Head of caudate nucleus (tissue), 42 donors: ENCODE data around the gene STMND1.

Source experiments
- DNase-seq, 42 donors: peaks; one replicate each; pipeline versions ENCODE4 v3.0.0 to v3.0.0-alpha.2; 2020 to 2021; ENCODE audit warnings: mixed read lengths in 7 of 42
- intact Hi-C: fragments of 100-400 bp; cut with DNase I; formaldehyde crosslinking; loops from one replicate; pipeline ENCODE4 v1.15.0; 2022

The STMND1 gene

GRCh38 chr6:17093686-17094085 lies 8.2 kb upstream of the STMND1 start:
- peak in 26 of 42 donors; percentile 18 to 67 (median 42) for DNase-seq
- intact Hi-C loops = no loop called here

- intact Hi-C loops = no loop called here
- no peak for DNase-seq
These were observed 5.8 kb upstream of the STMND1 start for GRCh38 chr6:17096096-17096495.

DNA sequence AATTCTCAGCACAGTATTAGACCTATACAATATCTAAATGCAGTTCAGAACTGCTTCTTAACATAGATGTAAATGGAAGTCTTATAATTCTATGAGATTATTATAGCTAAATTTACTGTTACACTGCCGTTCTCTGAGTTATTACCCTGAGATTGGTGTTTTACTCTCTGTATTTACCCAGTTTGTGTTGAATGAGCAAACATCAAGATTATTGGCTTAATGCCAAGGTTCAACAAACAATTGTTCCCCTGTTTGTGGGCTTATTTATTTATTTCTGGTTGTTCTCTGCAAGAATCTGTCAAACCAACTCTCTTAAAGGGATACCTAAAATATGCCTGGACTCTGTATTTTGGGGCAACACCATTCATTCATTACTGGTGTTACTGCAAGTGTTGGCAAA lies 5.2 kb upstream of the STMND1 start:
- intact Hi-C loops = no loop called here
- peak in 2 of 42 donors; percentile 43 to 72 for DNase-seq

GRCh38 chr6:17097982-17098381 lies 3.9 kb upstream of the STMND1 start:
- DNase-seq = no peak
- intact Hi-C loops = no loop called here

DNA sequence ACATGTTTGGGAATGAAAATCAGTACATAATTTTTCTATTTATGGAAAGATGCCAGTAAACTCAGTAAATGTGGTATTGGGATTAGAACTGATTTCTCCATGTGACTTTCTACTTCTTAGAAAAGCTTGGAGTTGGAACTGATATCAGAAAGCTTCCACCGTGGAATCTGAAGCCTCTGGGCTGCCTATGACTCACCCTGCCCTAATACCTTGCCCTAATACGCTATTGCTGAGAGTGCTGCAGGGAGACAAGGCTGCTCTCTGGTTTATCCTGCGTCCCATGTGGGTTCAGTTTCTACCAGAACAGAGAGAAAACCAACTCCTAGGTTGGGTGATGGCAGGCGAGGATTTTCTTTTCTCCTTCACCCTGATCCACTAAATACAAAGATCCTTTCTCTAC lies 3.3 kb upstream of the STMND1 start:
- intact Hi-C loops = no loop called here
- DNase-seq = no peak

GRCh38 chr6:17099401-17100059 lies 2.3 kb upstream of the STMND1 start:
- intact Hi-C loops = loop anchor here (10.0 kb wide), 1 partner anchor 1185 kb away; no protein-coding TSS in a partner anchor
- no peak for DNase-seq

GRCh38 chr6:17100806-17101205 lies 1.0 kb upstream of the STMND1 start:
- intact Hi-C loops = loop anchor here (10.0 kb wide), 1 partner anchor 1184 kb away; no protein-coding TSS in a partner anchor
- no peak for DNase-seq

- DNase-seq = no peak
- intact Hi-C loops = loop anchor here (10.0 kb wide), 1 partner anchor 1182 kb away; no protein-coding TSS in a partner anchor
These were observed 514 bp downstream of the STMND1 start for GRCh38 chr6:17102258-17102870.

DNA sequence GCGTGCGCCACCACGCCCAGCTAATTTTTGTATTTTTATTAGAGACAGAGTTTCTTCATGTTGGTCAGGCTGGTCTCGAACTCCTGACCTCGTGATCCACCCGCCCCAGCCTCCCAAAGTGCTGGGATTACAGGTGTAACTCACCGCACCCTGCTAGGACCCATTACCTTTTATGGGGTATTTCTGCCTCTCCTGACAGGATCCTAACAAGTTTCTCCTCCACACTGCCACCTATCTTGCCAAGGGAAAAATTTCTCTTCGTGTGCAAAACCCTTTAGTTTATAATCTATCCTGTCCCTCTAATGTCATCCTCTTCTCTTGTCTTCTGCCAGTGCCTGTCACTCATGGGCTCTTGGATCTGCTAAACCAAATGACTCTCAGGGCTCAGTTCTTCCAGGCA lies 1.9 kb downstream of the STMND1 start:
- DNase-seq = no peak
- intact Hi-C loops = loop anchor here (10.0 kb wide), 1 partner anchor 1181 kb away; no protein-coding TSS in a partner anchor

- no peak for DNase-seq
- intact Hi-C loops = loop anchor here (10.0 kb wide), 1 partner anchor 1177 kb away; no protein-coding TSS in a partner anchor
These were observed 6.0 kb downstream of the STMND1 start for GRCh38 chr6:17107863-17108262.

DNA sequence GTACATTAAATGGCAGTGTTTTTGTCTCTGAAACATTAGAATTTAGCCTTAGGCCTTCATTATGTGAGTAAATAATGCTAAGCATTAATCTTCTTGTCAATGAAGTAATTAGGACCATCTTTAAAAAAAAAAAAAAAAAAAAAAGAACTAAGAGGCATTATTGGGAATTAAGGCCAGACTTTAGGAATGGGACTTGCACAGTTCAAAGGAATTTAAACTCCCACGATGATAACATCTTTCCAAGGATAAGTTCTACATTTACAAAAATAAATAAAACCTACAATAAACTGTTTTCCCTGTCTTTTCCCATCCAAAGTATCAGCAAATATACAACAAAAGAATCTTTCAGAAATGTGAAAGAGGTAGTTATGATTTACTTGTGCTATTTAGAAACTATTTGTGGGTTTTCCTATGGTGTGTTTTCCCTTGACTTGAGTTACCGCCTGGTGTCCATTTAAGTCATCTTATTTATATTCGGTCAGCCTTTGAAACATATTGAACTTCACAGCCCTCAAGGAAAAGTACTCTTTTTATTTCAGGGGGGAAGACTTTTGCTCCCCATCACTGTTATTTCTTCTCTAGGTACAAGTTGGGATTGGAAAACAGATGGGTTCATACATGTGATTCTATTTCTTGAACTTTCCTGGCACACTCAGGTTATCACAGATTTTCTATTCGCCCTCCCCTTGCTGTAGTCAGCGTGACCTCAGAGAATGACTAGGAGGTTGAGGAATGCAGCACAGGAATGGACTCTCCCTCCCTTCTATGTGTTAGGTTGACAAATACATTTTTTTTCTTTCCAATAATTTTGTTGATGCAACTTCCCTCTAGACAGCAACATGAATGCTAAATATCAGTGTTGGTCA lies 13.6 kb downstream of the STMND1 start:
- no peak for DNase-seq
- intact Hi-C loops = no loop called here

GRCh38 chr6:17116117-17116440 lies 14.2 kb downstream of the STMND1 start:
- intact Hi-C loops = no loop called here
- no peak for DNase-seq

GRCh38 chr6:17120019-17120418 lies 18.2 kb downstream of the STMND1 start:
- intact Hi-C loops = no loop called here
- DNase-seq = no peak

- intact Hi-C loops = no loop called here
These were observed 23.6 kb downstream of the STMND1 start for GRCh38 chr6:17125407-17125806.

GRCh38 chr6:17130786-17131185 lies 28.9 kb downstream of the STMND1 start:
- DNase-seq = no peak
- intact Hi-C loops = no loop called here

More at GRCh38 chr6:17125407-17125806, 23.6 kb downstream of the STMND1 start:
- no peak for DNase-seq

GRCh38 chr6:17132967-17133366 lies 31.1 kb downstream of the STMND1 start:
- DNase-seq = no peak
- intact Hi-C loops = no loop called here

GRCh38 chr6:17138033-17138432 lies 36.2 kb downstream of the STMND1 start:
- intact Hi-C loops = no loop called here

DNA sequence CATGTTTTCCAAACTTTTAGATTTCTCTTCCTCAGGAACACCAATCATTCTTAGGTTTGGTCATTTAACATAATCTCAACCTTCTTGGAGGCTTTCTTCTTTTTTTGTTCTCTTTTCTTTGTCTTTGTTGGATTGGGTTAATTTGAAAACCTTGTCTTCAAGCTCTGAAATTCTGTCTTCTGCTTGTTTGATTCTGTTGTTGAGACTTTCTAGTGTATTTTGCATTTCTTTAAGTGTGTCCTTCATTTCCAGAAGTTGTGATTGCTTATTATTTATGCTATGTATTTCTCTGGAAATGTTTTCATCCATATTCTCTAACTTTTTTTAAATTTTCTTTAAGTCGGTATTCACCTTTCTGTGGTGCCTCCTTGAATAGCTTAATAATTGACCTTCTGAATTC lies 42.2 kb downstream of the STMND1 start:
- intact Hi-C loops = no loop called here

More at GRCh38 chr6:17138033-17138432, 36.2 kb downstream of the STMND1 start:
- DNase-seq = no peak

DNA sequence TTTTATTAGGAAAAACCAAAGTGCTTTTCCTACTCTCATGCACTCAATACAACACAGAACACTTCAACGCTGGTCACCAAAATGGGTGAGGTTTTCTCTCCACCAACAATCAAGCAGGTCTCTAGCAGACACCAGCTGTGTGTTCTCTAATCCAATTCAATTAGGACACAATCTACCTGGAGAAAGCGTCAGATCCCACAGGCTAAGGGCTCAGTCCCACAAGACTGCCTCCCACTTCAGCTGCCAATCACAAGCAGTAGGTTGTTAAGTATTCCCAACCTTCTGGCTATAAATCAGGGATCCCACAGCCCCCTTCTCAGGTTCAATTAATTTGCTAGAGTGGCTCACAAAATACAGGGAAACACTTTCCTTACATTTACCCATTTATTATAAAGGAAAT lies 47.7 kb downstream of the STMND1 start:
- DNase-seq = no peak
- intact Hi-C loops = no loop called here

More for the DNA sequence above, 42.2 kb downstream of the STMND1 start:
- no peak for DNase-seq

- intact Hi-C loops = no loop called here
- DNase-seq = no peak
These were observed 48.2 kb downstream of the STMND1 start for GRCh38 chr6:17150096-17150495.
